ENCODE results near the gene LRRC8B. TPM values are rescaled to one million over a fixed set of nuclear protein-coding genes. Genes with fewer than 3 reads are reported as not detected.

Gene LRRC8B
- total and polyA plus RNA-seq, 2 of the 13 experiments (the other 11 are each of a cell fraction or from before 2014, with no cell fraction given), result 4.9 to 7.6 TPM

- no peak; the same call in 1 of the 2 replicates for TF ChIP-seq ZKSCAN1 (IDR thresholded peaks at IDR 0.05; ENCODE audit: low read length)
- 0 out of 2 replicates have a peak, but pooled peaks have one; percentile 46 for TF ChIP-seq ZNF138 (CRISPR knock-in tag; IDR thresholded peaks at IDR 0.05; ENCODE audit: low read depth)
- TF ChIP-seq GATAD1 (CRISPR knock-in tag; IDR thresholded peaks at IDR 0.05), result peak; percentile 61
- peak; percentile 69 for TF ChIP-seq YEATS4 (CRISPR knock-in tag; IDR thresholded peaks at IDR 0.05; ENCODE audit: borderline replicate concordance)
- no peak for TF ChIP-seq MLXIP (CRISPR knock-in tag; IDR thresholded peaks at IDR 0.05; ENCODE audit: borderline replicate concordance)
- TF ChIP-seq, protein P1, sequence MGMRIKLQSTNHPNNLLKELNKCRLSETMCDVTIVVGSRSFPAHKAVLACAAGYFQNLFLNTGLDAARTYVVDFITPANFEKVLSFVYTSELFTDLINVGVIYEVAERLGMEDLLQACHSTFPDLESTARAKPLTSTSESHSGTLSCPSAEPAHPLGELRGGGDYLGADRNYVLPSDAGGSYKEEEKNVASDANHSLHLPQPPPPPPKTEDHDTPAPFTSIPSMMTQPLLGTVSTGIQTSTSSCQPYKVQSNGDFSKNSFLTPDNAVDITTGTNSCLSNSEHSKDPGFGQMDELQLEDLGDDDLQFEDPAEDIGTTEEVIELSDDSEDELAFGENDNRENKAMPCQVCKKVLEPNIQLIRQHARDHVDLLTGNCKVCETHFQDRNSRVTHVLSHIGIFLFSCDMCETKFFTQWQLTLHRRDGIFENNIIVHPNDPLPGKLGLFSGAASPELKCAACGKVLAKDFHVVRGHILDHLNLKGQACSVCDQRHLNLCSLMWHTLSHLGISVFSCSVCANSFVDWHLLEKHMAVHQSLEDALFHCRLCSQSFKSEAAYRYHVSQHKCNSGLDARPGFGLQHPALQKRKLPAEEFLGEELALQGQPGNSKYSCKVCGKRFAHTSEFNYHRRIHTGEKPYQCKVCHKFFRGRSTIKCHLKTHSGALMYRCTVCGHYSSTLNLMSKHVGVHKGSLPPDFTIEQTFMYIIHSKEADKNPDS (CRISPR knock-in tag; IDR thresholded peaks at IDR 0.05), result no peak
- TF ChIP-seq, protein P2, sequence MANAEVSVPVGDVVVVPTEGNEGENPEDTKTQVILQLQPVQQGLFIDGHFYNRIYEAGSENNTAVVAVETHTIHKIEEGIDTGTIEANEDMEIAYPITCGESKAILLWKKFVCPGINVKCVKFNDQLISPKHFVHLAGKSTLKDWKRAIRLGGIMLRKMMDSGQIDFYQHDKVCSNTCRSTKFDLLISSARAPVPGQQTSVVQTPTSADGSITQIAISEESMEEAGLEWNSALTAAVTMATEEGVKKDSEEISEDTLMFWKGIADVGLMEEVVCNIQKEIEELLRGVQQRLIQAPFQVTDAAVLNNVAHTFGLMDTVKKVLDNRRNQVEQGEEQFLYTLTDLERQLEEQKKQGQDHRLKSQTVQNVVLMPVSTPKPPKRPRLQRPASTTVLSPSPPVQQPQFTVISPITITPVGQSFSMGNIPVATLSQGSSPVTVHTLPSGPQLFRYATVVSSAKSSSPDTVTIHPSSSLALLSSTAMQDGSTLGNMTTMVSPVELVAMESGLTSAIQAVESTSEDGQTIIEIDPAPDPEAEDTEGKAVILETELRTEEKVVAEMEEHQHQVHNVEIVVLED (CRISPR knock-in tag; IDR thresholded peaks at IDR 0.05; ENCODE audit: borderline replicate concordance), result no peak
- TF ChIP-seq ZNF430 (CRISPR knock-in tag; IDR thresholded peaks at IDR 0.05), result no peak; the same call in none of the 2 replicates
- no peak for TF ChIP-seq ZNF10 (CRISPR knock-in tag; IDR thresholded peaks at IDR 0.05; ENCODE audit: borderline replicate concordance, low read depth)
- TF ChIP-seq, protein P3, sequence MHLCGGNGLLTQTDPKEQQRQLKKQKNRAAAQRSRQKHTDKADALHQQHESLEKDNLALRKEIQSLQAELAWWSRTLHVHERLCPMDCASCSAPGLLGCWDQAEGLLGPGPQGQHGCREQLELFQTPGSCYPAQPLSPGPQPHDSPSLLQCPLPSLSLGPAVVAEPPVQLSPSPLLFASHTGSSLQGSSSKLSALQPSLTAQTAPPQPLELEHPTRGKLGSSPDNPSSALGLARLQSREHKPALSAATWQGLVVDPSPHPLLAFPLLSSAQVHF (CRISPR knock-in tag; IDR thresholded peaks at IDR 0.05), result no peak; the same call in none of the 2 replicates
- TF ChIP-seq DNMT1 (CRISPR knock-in tag; IDR thresholded peaks at IDR 0.05), result no peak; the same call in none of the 2 replicates
- TF ChIP-seq SPEN (CRISPR knock-in tag; IDR thresholded peaks at IDR 0.05; ENCODE audit: low read depth), result peak; percentile 30; the same call in 1 of the 2 replicates
- no peak for TF ChIP-seq NR2F6 (IDR thresholded peaks at IDR 0.05)
- TF ChIP-seq NR2F6 (CRISPR knock-in tag; IDR thresholded peaks at IDR 0.05), result no peak
- no peak for TF ChIP-seq ZNF260 (CRISPR knock-in tag; IDR thresholded peaks at IDR 0.05; ENCODE audit: borderline replicate concordance, low read depth)
- TF ChIP-seq ARID2 (CRISPR knock-in tag; IDR thresholded peaks at IDR 0.05; ENCODE audit: borderline replicate concordance), result peak; percentile 70; the same call in 1 of the 2 replicates
- TF ChIP-seq NCOA5 (CRISPR knock-in tag; IDR thresholded peaks at IDR 0.05), result no peak
- peak; percentile 81 for TF ChIP-seq ZFX (CRISPR knock-in tag; IDR thresholded peaks at IDR 0.05; ENCODE audit: low read depth)
- peak; percentile 67; the same call in 1 of the 2 replicates for TF ChIP-seq KDM5B (CRISPR knock-in tag; IDR thresholded peaks at IDR 0.05; ENCODE audit: borderline replicate concordance)
- no peak for TF ChIP-seq EZH2 (conservative IDR thresholded peaks at IDR 0.05; ENCODE audit: low read depth, low read length)
- TF ChIP-seq SRF (IDR thresholded peaks at IDR 0.05; ENCODE audit: low read depth, low read length), result no peak
- no peak for TF ChIP-seq ZSCAN29 (CRISPR knock-in tag; conservative IDR thresholded peaks at IDR 0.05)
- TF ChIP-seq CEBPG (CRISPR knock-in tag; IDR thresholded peaks at IDR 0.05), result 0 out of 2 replicates have a peak, but pooled peaks have one; percentile 1
- no peak for TF ChIP-seq MTF1 (CRISPR knock-in tag; IDR thresholded peaks at IDR 0.05)
Measured at GRCh38 chr1:89524369-89525168, at the start of gene LRRC8B (continued).
